Germinal center (tissue), 1 donor: ENCODE data around the gene PTGR3.

ENCODE experiments used
- DNase-seq: peaks from one replicate; pipeline ENCODE4 v3.0.0; 2012; ENCODE audit warnings: mixed read lengths, low spot score

PTGR3 gene

DNA sequence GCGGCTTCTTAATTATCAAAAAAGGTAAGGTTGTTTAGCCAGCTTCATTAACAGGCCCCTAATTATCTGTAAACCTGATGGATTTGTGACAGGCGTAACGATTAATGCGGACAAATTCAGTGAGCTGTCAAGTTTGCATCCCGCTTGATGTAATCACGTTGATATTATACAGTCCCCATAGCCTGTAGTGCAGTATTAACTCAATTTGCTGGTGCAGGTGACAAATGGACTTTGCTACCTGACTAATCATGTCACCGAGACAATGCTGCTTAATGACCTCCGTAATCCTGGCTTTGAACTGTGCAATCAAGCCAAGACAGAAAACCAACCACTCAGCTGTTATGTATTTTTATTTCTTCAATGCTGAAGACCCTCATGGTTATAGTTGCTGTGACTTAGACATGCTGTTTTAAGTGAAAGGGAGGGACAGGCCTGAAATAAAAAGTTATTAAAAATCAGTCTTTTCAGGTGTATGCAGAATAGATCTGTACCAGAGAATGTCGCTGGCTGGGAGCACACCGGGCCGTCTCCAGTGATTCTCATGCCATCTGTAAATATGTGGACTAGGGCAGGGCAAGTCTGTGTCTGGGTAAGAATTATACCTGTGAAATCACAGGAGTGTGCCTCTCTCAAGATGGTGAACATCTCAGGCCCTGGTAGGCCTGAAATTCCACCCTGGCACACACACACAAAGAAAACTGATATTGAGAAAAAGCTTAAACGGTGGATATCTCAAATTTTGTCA lies 6.0 kb upstream of the PTGR3 start:
- no peak for DNase-seq

GRCh38 chr18:75214332-75214690 lies 5.4 kb upstream of the PTGR3 start:
- DNase-seq: no peak

DNA sequence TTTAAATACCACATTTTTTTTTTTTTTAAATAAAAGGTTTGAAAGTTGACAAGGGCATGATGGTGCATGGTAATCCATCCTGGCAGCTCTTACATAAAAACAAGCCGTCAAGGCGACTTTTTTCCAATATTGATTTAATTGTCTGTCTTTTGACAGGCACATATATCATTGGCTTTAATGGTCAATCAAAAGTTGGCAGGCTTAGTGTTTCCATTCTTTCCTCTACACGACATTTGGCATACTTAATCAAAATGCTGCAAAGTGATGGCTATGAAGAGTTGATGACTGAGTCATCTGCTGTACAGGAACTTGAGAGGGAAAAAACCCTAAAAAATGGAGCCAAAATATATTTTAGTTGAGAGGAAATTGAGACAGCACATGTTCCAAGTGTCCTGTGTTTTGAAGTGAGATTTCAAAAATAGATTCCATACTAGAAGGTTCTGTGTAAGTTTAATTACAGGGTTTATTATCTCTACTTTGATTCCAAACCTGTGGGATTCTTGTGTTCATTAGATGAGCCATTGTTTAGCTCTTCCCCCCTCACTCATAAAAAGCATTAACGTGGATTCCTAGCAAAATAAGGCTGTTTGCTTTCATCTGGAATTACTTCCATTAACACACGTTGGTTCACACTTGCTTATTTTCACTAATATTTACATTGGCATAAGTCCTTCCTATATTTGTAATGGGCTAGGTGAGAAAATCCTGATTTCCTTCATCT lies 4.8 kb upstream of the PTGR3 start:
- DNase-seq: no peak

DNA sequence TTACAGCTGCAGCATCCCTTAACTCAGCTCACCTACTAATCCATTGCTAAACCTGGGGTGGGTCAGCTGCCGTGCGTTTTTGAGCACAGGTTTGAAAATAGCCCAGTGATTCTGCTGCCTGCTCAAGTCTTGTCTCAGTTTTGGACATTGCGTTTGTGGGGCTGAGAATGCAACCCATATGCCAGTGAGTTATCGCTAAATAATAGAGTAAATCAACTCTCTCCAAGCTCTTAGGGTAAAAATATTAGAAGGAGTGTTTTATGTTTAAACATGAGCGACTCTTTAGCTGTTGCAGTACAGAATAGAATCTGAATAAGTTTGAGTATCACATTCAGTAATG lies 3.8 kb upstream of the PTGR3 start:
- no peak for DNase-seq

GRCh38 chr18:75211953-75212750 lies 3.2 kb upstream of the PTGR3 start:
- DNase-seq: no peak

- peak; percentile 32 for DNase-seq
These were observed 2.6 kb upstream of the PTGR3 start for GRCh38 chr18:75211626-75211952.

DNA sequence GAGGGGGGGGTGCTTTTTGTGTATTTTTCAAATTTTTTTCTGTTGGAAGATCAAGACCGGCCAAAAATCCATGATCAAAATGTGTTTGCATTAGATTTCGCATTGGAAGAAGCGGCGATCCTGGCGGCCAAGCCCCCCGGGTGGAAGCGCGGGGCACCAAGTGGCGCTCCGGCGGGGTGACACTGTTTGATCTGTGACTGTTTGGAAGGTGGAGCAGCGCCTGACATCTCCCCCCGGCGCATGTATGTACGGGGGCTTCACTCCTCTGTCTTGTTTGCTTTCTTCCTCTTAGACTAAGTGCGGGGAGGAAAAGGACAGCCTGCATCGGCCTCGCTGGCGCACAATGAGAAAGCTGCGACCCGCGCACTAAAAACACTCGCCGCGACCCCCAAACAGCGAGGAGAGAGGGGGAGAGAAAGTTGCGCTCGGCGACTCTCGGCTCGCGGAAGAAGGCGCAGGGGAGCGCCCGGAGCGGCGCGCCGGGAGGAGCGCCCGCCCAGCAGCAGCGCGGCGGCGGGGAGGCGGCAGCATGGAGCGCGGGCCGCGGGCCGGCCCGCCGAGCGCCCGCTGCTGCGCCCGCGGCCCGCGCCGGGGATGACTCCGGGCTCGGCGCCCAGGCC lies 2.2 kb upstream of the PTGR3 start:
- DNase-seq: peak; percentile 48

DNA sequence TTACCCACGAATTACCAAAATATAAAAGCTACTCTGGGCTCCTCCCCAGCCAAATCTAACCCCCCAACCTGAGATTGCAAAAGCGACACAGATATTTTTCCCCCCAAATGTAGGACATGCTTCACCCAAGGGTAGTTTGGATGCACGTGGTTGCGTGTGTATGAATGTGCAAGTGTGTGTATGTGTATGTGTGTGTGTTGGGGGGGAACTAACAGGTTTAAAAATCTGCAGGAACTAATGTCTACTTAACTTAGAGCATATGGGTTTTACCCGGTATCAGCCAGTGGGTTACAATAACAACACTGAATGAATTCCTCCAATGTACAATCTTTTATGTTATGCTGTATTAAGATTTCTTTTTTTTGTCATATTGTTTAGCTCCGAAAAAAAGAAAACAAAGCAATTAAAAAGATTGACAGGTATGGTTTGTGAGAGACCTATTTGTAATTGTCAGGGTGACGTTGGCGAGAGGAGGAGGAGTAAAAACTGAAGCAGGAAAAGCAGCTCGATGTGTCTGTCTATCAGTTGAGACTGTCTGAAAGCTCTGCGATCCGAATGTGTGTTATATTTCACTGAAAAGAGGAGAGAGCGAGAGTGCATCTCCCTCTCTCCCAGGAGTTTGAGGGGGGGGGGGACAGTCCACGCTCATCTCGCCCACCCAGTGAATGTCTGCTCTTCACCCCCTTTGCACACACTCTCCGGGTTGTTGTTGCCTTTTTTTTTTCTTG lies 1.5 kb upstream of the PTGR3 start, which contains the start of gene TSHZ1:
TSS of gene TSHZ1 (plus strand) at position 524 of the 728 bp plus-strand sequence. CDS start 1,080 bp downstream, outside the sequence.
- DNase-seq: peak; percentile 70

DNA sequence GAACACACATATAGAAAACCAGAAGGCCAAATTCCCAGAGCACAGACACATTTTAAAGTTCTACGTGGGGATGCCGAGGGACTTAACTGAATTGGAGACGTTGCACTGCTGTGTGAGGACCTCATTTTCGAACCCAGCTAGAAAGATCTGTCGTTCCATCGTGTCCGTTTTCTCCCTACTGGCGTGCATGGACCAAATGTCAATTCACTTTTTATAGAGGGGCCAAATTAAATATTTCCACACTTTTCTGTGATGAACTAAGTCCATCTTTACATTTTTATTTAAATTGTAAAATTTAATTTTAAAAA lies 966 bp upstream of the PTGR3 start:
- DNase-seq: no peak

- DNase-seq: no peak
These were observed 157 bp downstream of the PTGR3 start for GRCh38 chr18:75208836-75209128.

DNA sequence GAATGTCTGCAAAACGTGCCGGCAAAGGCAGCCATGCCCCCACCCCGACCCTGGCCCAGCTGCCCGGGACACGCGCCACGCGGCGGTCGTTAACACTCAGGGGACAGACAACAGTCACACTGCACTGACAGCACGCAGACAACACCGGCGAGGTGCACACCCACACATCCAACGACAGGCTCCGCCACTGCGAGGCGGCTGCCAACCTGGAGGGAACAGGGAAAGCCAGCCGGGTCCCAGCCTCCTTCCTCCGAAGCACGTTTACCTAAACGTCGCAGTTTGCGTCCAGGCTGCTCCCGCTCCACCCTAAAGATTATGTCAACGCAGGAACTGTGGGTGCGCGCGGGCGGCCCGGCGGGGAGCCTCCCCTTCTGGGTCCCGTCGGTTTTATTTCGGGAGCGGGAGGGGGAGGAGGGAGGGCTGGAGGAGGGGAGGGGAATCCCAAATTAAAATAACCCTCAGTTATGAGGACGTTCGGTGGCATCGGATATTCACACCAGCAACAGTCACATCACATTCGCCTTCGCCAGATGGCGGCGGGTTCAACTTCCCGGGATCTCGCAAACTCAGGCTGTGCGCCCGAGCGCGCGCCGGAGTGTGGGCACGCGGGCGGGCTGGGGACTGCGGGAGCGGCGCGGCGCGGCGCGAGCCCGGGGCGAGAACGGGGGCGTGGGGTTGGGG lies 644 bp downstream of the PTGR3 start:
- peak; percentile 17 for DNase-seq

DNA sequence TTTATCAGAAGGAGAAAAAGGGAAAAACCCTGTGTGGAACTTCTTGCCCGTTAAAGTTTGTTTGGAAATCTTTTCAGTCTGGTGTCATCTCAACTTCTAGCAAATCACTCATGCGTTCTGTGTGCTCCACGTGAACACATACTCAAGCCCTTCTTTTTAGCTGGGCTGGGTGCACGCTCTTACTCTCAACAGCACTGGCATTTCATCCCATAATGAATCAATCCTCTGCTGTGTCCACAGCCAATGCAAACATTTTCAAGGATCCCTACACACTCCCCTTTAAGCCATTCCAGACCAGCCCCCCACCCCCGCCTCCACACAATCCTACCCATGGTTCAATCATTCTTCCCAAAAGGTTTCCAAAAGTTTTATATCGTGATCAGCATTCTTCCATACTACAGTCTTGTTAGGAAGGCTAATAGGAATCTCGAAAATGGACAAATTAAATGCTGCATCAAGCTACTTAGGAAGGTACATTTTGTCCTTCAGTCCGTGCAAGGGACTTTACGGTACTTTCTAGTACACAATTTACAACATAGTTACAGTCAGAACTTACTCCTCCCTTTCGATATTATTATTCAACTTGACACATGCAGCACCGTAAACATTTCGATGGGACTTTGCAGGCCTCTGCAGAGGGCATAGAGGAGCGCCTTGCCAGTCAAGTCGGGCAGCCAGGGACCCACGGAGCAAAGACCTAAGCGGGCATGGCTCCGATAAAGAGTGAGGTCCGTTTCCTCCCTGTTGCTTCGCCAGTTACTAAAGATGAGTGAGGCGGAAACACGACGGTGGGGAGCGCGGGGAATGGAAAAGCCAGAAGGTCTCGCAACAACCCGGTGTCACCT lies 1.4 kb downstream of the PTGR3 start:
- DNase-seq: peak; percentile 17

DNA sequence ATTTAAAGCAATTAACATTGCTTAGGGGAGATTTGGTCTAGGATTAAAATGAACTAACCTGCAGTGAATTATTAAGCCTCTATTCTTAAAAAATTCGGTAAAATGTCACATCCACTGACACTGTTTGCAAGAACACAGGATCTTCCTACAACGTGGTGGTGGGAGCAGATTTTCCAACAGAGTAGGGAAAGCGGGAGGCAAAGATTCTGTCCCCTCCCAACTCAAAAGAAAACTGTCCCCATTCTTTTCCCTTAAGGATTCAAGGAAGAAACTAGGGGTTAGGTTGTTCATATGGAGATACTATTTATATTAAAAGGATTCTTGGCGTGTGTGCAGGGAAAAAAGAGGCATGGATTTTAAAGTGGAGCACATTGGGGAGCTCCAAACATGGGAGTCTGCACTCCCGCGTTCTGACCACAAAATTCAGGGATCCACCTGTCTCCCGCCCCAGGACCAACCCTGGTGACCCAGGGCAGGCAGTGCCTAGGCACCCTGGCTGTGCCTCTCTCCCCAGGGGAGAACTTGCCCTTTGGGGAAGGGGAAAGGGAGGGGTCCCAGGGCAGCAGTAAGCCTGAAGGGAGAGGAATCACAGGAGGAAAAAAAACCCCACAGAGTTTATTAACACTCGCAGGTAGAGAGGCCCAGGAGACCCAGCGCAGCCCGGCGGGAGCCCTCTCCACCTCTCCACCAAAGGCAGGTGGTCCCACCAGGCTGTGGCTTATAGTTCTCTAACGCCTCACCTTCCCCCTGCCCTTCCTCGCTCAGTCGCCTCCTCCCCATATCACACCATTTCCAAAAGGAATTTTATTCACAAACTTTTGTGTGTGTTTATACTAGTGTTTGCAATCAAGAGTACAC lies 2.3 kb downstream of the PTGR3 start:
- no peak for DNase-seq

DNA sequence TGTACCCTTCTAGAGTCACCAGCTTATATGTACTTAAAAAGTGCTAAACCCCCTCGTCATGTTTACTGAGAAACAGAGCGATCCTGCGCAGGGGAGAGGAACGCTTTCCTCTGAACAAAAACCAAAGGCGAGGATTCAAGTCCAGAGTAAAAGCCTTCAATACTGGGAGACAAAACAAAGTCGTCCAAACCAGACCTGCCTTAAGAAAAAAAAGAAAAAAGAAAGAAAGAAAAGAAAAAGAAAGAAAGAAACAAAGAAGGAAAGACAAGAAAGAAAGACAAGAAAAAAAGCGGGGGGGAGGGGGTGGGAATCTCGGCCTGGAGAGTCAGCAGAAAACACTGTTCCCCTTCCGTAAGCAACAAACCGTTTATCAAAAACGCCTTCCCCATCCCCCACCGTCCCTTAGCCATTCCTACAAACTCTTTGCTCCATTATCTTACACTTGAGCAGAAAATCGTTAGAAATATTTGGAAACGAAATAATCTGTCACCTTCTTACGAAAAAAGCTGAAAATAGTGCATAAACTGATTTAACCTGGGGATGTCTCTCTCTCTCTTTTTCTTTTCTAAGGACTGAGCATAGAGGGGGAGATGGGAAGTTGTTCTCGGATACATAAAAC lies 3.3 kb downstream of the PTGR3 start:
- DNase-seq: no peak

DNA sequence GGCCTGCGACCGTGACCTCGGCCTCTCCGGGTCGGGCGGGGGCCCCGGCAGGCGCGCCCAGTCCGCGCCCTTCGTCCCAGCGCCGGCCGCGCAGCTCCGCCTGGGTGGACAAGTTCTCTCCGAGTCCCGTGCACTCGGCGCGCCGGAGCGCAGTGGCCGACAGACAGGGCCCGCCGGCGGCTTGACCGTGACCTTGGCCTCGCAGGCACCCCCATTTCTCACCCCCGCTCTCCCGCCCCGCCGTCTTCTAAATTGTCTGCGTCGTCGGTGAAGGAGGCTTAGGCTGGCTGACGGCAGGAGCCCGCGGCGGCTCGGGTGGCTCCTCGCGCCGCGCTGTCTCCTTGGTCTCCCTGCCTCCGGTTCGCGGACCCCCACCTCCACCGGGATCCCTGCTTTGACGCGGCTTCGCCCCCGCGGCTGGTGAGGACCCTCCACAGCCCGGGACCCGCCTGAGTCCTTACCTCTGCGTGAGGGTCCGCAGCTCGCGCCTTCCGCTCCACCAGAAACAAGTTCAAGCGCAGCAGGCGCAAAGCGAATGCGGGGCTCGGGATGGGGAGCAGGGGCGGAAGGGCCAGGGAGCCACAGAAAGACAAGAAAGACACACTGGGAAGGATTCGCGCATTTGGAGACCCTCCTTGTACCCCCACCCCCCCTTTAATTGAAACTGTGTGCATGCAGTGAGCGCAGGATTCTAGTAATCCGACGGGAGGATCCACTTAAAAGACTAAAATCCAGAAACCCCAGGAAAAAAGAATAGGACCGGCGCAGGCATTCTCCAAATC lies 4.0 kb downstream of the PTGR3 start:
- no peak for DNase-seq

DNA sequence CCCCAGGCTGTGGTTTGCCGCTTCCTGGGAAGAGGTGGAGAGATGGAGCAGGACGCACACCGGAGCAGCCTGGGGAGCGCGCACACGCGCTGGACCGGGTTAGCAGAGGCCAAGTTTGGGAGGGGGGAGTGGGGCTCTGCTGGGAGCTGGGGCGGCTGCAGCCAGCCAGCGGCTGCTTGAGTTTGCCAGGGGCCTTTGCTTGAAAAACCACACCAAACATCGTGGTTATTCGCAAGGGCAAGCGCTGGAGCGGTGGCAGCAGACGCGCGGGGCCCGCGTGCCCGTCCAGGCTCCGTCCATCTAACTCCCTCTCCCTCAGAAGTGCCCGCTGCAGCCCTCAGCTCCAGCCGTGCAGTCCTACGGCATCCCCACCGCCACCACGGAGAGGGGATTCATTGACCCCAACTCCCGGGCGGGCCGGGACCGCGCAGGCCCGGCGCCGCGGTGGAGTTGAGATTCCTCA lies 4.6 kb downstream of the PTGR3 start:
- DNase-seq: no peak

DNA sequence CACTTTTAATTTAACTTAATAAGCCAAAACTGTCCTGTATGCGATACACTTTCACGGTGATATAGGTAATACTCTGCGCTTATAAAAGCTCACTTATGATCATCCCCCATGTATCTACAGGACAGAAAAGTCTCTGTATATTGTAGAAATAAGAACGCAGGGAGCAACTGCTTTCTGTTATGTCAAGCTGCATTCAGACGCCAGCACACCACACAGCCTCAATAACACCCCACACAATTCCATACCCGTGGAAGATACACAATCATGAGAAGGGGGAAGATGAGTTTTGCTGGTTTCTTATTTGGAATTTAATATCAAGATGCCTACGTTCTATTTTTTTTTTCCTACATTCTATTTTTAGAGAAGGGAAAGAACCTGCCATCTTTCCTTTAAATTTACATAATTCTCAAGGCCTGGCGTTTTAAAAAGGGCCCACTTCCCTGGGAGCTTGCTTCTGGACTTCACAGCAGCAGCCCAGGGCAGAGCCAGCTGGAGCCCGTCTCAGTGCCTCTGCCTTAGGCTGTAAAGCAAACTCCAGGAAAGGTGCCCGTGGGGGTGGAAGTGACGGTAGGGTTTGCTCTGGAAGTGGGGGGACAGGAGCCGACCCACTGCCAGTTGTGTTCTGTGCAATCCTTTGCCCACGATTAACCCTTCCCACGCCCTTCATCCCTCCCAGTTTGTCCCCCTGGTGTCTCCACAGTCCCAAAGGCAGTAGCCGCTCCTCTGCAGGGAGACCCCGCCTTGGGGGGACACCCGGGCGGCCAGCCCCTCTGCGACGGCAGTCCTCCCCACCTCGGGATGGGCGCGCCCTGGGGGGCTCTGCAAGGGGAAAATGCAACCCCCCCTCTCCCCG lies 5.3 kb downstream of the PTGR3 start:
- no peak for DNase-seq
